Measurements from ENCODE around the gene CHCHD6.

DNA sequence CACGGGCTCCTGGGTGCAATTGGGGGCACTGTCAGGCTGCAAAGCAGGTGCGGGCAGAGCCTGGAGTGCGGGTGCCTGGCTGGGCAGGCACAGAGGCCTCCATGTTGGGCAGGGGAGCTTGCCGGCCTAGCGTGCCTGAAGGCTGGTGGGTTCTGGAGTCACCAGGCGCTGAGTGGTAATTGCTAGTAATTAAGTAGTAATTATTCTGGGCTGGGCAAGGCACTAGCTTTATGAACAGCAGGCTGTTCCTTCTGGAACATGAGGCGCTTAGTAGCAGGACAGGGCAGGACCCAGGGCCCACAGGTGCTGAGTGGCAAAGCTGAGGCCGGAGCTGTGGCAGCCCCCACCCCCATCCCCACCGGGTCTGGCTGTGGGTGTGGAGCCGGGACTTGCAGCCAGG lies 304.2 kb downstream of the CHCHD6 start:
- TF ChIP-seq, protein P1, sequence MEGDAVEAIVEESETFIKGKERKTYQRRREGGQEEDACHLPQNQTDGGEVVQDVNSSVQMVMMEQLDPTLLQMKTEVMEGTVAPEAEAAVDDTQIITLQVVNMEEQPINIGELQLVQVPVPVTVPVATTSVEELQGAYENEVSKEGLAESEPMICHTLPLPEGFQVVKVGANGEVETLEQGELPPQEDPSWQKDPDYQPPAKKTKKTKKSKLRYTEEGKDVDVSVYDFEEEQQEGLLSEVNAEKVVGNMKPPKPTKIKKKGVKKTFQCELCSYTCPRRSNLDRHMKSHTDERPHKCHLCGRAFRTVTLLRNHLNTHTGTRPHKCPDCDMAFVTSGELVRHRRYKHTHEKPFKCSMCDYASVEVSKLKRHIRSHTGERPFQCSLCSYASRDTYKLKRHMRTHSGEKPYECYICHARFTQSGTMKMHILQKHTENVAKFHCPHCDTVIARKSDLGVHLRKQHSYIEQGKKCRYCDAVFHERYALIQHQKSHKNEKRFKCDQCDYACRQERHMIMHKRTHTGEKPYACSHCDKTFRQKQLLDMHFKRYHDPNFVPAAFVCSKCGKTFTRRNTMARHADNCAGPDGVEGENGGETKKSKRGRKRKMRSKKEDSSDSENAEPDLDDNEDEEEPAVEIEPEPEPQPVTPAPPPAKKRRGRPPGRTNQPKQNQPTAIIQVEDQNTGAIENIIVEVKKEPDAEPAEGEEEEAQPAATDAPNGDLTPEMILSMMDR (IDR thresholded peaks at IDR 0.05) = no peak
- no peak for TF ChIP-seq POLR2A (IDR thresholded peaks at IDR 0.05)
